Neural cell (in vitro differentiated cells): ENCODE measurements around the gene JOSD2. TPM values are rescaled to one million over a fixed set of nuclear protein-coding genes. Genes with fewer than 3 reads are reported as not detected.
A peak's percentile ranks its signal among the peaks of the same experiment; 100 is the strongest.

Source experiments
- H2AFZ ChIP-seq: fragments of 200-600, 300-800 bp; sonication (generic), shearing (Covaris generic); 2 replicates; pipeline ENCODE4 v1.6.0; 2014; ENCODE audit warnings: low read depth, mild to moderate bottlenecking, antibody characterized with exemption, low read length, moderate library complexity
- H3F3A ChIP-seq: fragments of 200-600 bp; shearing (Covaris generic); 2 replicates; pipeline ENCODE4 v1.6.1; 2016; ENCODE audit warnings: mild to moderate bottlenecking, moderate library complexity, mixed read lengths, antibody characterized with exemption, low read length; ENCODE audit not compliant: insufficient read depth, poor library complexity, severe bottlenecking
- H3K27ac ChIP-seq: fragments of 200-600, 300-800 bp; sonication (generic), shearing (Covaris generic); 2 replicates; pipeline ENCODE4 v1.5.1; 2014; ENCODE audit warnings: mild to moderate bottlenecking, low read length, moderate library complexity
- H3K27me3 ChIP-seq: fragments of 300-800, 200-600 bp; sonication (generic), shearing (Covaris generic); 2 replicates; pipeline ENCODE4 v1.6.0; 2014; ENCODE audit warnings: mild to moderate bottlenecking, low read depth, low read length, moderate library complexity; ENCODE audit not compliant: insufficient read depth
- H3K36me3 ChIP-seq: fragments of 300-800, 200-600 bp; sonication (generic), shearing (Covaris generic); 2 replicates; pipeline ENCODE4 v1.5.1; 2014; ENCODE audit warnings: mild to moderate bottlenecking, antibody characterized with exemption, low read length, moderate library complexity; ENCODE audit not compliant: insufficient read depth
- H3K4me2 ChIP-seq: fragments of 300-800, 200-600 bp; sonication (generic), shearing (Covaris generic); 2 replicates; pipeline ENCODE4 v1.6.0; 2014; ENCODE audit warnings: mild to moderate bottlenecking, low read length
- H3K4me3 ChIP-seq: fragments of 300-800, 200-600 bp; sonication (generic), shearing (Covaris generic); 2 replicates; pipeline ENCODE4 v1.5.1; 2014; ENCODE audit warnings: mild to moderate bottlenecking, low read length, moderate library complexity
- H3K79me2 ChIP-seq: fragments of 200-600 bp; shearing (Covaris generic); replicated peaks from 2 replicates; pipeline ENCODE4 v1.6.0; 2014; ENCODE audit warnings: mild to moderate bottlenecking, low read length, moderate library complexity; ENCODE audit not compliant: insufficient read depth
- H3K9ac ChIP-seq: fragments of 300-800, 200-600 bp; sonication (generic), shearing (Covaris generic); 2 replicates; pipeline ENCODE4 v1.6.1; 2016; ENCODE audit warnings: mild to moderate bottlenecking, low read length, mixed read lengths
- H3K9me2 ChIP-seq: fragments of 200-600 bp; shearing (Covaris generic); 2 replicates; pipeline ENCODE4 v1.6.1; 2016; ENCODE audit warnings: mild to moderate bottlenecking, low read length, mixed read lengths; ENCODE audit not compliant: insufficient read depth
- H3K9me3 ChIP-seq: fragments of 200-600, 300-800 bp; sonication (generic), shearing (Covaris generic); 2 replicates; pipeline ENCODE4 v1.6.1; 2016; ENCODE audit warnings: mild to moderate bottlenecking, mixed run types, low read length, moderate library complexity, mixed read lengths
- H4K20me1 ChIP-seq: fragments of 200-600 bp; shearing (Covaris generic); 2 replicates; pipeline ENCODE4 v1.6.1; 2016; ENCODE audit warnings: mild to moderate bottlenecking, mixed run types; ENCODE audit not compliant: insufficient read depth
- CTCF ChIP-seq: fragments of 450-650 bp; IDR thresholded peaks from 2 replicates; pipeline ENCODE4 v1.5.1; 2014; ENCODE audit warnings: antibody characterized with exemption, mild to moderate bottlenecking, moderate library complexity; ENCODE audit not compliant: poor library complexity, severe bottlenecking
- EP300 ChIP-seq: fragments of 450-650 bp; conservative IDR thresholded peaks from 2 replicates; pipeline ENCODE4 v1.6.1; 2014; ENCODE audit warnings: antibody characterized with exemption, mild to moderate bottlenecking, moderate library complexity; ENCODE audit not compliant: poor library complexity, severe bottlenecking
- EZH2 ChIP-seq: fragments of 200-600, 300-800 bp; shearing (Covaris generic), sonication (generic); IDR thresholded peaks from 2 replicates; pipeline ENCODE4 v1.6.1; 2014; ENCODE audit warnings: antibody characterized with exemption, low read length, borderline replicate concordance, mild to moderate bottlenecking; ENCODE audit not compliant: insufficient read depth, poor library complexity, severe bottlenecking
- MXI1 ChIP-seq: fragments of 450-650 bp; conservative IDR thresholded peaks from 2 replicates; pipeline ENCODE4 v1.6.1; 2014; ENCODE audit warnings: antibody characterized with exemption, mild to moderate bottlenecking; ENCODE audit not compliant: poor library complexity, severe bottlenecking
- POLR2AphosphoS5 ChIP-seq: IDR thresholded peaks from 2 replicates; pipeline ENCODE4 v1.6.1; 2012
- RAD21 ChIP-seq: fragments of 450-650 bp; conservative IDR thresholded peaks from 2 replicates; pipeline ENCODE4 v1.6.1; 2014; ENCODE audit warnings: antibody characterized with exemption, mild to moderate bottlenecking, moderate library complexity
- REST ChIP-seq: IDR thresholded peaks from 2 replicates; pipeline ENCODE4 v1.6.1; 2012; ENCODE audit warnings: borderline replicate concordance
- SMC3 ChIP-seq: fragments of 450-650 bp; conservative IDR thresholded peaks from 2 replicates; pipeline ENCODE4 v1.6.1; 2014; ENCODE audit warnings: antibody characterized with exemption, mild to moderate bottlenecking, moderate library complexity; ENCODE audit not compliant: poor library complexity
- TAF1 ChIP-seq: IDR thresholded peaks from 2 replicates; pipeline ENCODE4 v1.6.1; 2012; ENCODE audit warnings: low read depth
- polyA plus RNA-seq: library from polyadenylated mRNA; depleted of rRNA; stranded (reverse); fragments of >200 nt; gene quantifications from 2 replicates; pipeline ENCODE4 v1.2.3, GENCODE V29; 2014

JOSD2 gene
- polyA plus RNA-seq, 1 donor from 2014 or later = 10.7 TPM

GRCh38 chr19:50548191-50549058 lies 37.4 kb upstream of the JOSD2 start:
- H3K27ac ChIP-seq = no peak overlapping the region
- no peak overlapping the region for H3K9ac ChIP-seq

More at GRCh38 chr19:50548191-50549058, 37.4 kb upstream of the JOSD2 start:
- Histone ChIP-seq H3F3A (no peaks in the 10 kb centered on the region), H3K9me3 (no peaks in the 10 kb centered on the region), H3K79me2 (peaks cover 51% of the 10 kb centered on the region), H3K4me2 (no peak overlapping the region), H3K27me3 (no peaks in the 10 kb centered on the region), H3K36me3 (no peaks in the 10 kb centered on the region), H3K9me2 (no peaks in the 10 kb centered on the region), H4K20me1 (peaks cover 13% of the 10 kb centered on the region), H2AFZ (no peak overlapping the region), H3K4me3 (peak overlapping the region; percentile 84)
- TF ChIP-seq TAF1 (no peak), EP300 (no peak), EZH2 (no peak), MXI1 (no peak), REST (no peak), POLR2AphosphoS5 (no peak), RAD21 (no peak), SMC3 (no peak), CTCF (no peak)
